GM18526 (cell line): Measurements from ENCODE around the gene ANXA3.

Source experiments
- POLR2A ChIP-seq: IDR thresholded peaks from 3 replicates; pipeline ENCODE4 v1.6.1; 2011; ENCODE audit not compliant: insufficient read length; ENCODE audit errors: extremely low read depth

ANXA3 gene

DNA sequence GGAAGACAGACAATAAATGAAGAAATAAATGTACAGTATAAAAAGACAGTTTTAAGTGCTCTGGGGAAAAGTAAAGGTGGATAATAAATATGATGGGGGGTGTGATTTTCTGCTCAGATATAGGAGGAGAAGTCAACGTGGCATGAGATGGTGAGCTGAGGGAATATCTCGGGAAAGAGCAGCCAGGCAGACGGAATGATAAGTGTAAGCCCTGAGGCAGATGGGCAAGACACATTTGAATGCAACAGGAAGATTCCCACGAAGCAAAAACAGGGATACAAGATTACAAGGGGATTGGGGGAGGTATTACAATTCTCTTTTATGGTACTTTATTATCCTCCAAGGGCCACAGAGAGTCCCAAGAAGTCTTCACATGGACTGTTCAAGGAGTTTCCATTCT is 11.1 kb downstream of the ANXA3 start:
- TF ChIP-seq POLR2A, result no peak

GRCh38 chr4:78565971-78566372 is 14.4 kb downstream of the ANXA3 start:
- no peak for TF ChIP-seq POLR2A

GRCh38 chr4:78566834-78567499 is 15.4 kb downstream of the ANXA3 start:
- no peak for TF ChIP-seq POLR2A

- TF ChIP-seq POLR2A, result no peak
Observed at GRCh38 chr4:78567500-78568060, 16.0 kb downstream of the ANXA3 start.

- TF ChIP-seq POLR2A, result no peak
Observed at GRCh38 chr4:78568640-78569305, 17.2 kb downstream of the ANXA3 start.

GRCh38 chr4:78569306-78569821 is 17.8 kb downstream of the ANXA3 start:
- no peak for TF ChIP-seq POLR2A

DNA sequence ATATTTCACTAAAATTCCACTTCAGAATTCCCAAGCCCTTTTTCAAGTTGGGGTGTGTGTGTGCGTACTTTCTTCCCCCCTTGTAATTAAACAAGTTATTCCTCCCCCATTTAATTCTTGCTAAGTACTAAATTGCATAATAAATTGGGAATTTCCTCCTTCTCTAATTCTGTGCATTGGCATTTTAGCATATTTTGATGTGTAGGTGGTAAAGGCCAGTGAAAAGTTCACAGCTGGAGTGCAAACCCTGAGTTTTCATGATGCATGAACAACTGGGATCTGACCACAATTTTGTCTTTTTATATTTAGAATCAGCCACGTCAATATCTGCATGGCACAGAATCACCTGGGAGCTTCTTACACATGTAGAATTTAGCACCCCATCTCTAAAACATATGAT is 18.5 kb downstream of the ANXA3 start:
- TF ChIP-seq POLR2A, result no peak

DNA sequence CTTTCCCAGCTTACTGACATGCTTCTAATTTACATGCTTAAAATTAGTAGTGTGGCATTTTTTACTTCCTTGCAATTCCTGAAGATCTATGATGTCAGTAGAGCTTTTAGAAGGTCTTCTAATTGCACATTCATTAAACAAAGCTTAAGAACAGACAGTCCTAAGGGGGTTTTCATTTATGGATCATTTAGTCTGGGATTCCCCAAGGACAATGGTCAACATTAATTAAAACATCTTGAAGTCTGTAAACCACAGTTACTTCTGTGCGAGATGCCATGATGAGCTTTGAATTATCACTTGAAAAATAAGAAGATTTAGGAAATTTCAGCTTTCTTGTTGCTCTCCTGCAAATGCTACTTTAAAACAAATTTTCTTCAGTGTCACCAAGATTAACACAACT is 20.2 kb downstream of the ANXA3 start:
- TF ChIP-seq POLR2A, result no peak

GRCh38 chr4:78578674-78579425 is 27.3 kb downstream of the ANXA3 start:
- no peak for TF ChIP-seq POLR2A

DNA sequence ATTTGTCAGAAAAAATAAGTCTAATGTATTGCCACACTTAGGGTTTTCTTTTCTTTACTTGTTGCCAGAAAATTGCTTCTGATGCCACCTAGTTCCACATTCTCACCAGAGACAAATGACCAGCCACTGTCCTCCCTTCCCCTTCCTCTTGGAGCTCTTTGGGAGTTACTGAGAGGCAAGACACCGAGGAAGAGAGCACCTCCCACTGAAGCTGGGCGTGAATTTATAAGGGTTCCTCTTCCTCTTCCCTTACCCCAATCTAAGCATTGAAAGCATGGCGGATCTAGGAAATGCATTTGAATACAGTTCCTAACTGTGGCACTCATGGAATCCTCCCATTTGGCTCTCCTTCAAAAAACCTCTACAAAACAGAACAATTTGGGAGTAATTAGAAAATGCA is 30.0 kb downstream of the ANXA3 start:
- no peak for TF ChIP-seq POLR2A

GRCh38 chr4:78584863-78585547 is 33.4 kb downstream of the ANXA3 start:
- TF ChIP-seq POLR2A, result no peak

DNA sequence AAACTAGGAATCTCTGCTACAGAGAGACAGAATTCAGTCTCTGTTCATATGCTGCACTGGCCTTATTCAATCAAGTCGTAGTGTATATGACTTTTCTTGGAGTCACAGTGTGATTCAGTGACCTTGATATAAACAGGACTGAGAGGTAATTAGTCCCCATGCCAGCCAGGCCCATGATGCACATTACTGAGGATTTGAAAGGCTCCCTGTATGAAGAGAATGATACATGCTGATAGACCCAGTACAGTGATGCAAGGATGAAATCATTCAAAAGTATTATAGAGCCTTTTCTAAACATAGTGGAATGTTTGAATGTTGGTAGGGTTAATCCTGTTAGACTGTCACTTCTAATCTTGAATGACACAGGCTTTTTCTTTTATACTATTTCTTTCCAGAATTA is 34.1 kb downstream of the ANXA3 start:
- TF ChIP-seq POLR2A, result no peak

GRCh38 chr4:78588894-78589545 is 37.5 kb downstream of the ANXA3 start:
- no peak for TF ChIP-seq POLR2A

DNA sequence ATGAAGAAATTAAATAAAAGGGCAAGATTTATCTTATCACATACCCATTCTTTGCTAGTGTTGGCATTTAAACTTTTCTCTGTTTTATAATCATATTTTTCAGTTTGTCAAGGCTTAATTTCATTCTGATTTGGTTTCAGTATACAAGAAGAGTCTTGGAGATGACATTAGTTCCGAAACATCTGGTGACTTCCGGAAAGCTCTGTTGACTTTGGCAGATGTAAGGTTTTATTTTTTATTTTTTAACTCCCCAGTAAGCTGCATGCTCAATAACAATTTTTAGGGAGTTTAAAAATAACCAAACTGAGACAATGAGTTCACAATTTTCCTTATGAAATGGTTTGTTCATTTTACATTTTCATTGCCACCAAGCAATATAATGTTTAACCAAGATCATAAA is 39.8 kb downstream of the ANXA3 start:
- TF ChIP-seq POLR2A, result no peak

- no peak for TF ChIP-seq POLR2A
Observed at GRCh38 chr4:78592088-78592783, 40.7 kb downstream of the ANXA3 start.
